IMR-90 (cell line): ENCODE data around the gene LYRM4. TPM values are rescaled to one million over a fixed set of nuclear protein-coding genes. Genes with fewer than 3 reads are reported as not detected.

ENCODE experiments used
- CEBPB ChIP-seq: IDR thresholded peaks from 2 replicates; pipeline ENCODE4 v1.6.1; 2012; ENCODE audit warnings: low read depth, low read length, improper control_type of control experiment
- CTCF ChIP-seq: conservative IDR thresholded peaks from 2 replicates; pipeline ENCODE4 v1.5.1; 2012; ENCODE audit warnings: mild to moderate bottlenecking, low read depth, low read length, improper control_type of control experiment
- MAZ ChIP-seq: IDR thresholded peaks from 2 replicates; pipeline ENCODE4 v1.6.1; 2012; ENCODE audit warnings: low read depth, mild to moderate bottlenecking, low read length, improper control_type of control experiment, moderate library complexity, borderline replicate concordance
- POLR2A ChIP-seq: IDR thresholded peaks from 2 replicates; pipeline ENCODE4 v1.6.1; 2012; ENCODE audit warnings: mild to moderate bottlenecking, low read depth, low read length
- polyA plus RNA-seq, 3 experiments: library from polyadenylated mRNA; depleted of rRNA; stranded (reverse); fragments of >200 nt; gene quantifications; 2 replicates each; pipeline ENCODE4 v1.2.3, GENCODE V29; 2012; ENCODE audit warnings: low replicate concordance in 1 of 3
- total RNA-seq: library from RNA; depleted of rRNA; stranded (reverse); fragments of >200 nt; gene quantifications from 2 replicates; pipeline ENCODE4 v1.2.3, GENCODE V29; 2012

The LYRM4 gene
- total and polyA plus RNA-seq, 2 of the 4 experiments (the other 2 are of a cell fraction): 11.5 to 26.6 TPM

DNA sequence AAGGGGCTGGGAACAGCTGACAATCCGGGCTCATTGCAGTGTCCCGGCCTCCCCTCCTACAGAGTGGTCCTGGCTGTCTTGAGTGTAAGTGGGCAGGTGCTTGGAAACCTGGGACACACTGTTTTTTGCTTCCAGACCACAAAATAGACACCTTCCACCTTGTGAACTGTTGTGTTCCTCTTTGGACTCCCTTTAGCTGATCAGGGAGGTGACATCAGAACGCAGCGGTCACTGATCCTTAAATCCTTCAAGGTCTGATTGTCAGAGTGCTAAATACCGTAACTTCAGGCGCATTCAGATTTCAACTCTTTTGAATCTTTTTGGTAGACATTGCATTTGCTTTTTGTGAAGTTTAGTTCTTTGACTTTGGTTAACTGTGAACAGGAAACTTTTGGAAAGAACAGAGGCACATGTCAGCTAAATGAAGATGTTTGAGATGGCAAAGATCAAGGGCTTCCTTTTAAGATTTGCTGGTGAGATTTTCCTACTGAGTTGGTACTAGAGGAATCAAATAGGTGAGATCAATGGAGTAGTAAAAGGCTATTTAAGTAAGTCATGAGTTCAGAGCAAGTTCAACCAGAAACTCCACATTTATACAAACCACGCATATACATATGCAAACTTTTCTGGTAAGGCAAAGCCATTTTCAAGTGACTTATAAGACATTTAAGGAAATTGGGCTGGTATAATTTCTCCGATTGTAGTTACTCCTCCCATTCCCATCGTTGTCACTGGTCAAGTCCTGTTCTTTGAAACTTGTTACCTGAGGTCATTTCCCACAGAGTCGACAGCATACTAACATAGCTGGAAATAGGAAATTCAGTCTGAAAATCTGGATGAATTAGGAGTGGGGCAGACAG is 169.3 kb downstream of the LYRM4 start (continued):
- no peak for TF ChIP-seq CTCF
- no peak for TF ChIP-seq POLR2A
- no peak for TF ChIP-seq CEBPB
- no peak for TF ChIP-seq MAZ
